ENCODE data around the gene RAPGEF3. TPM values are rescaled to one million over a fixed set of nuclear protein-coding genes. Genes with fewer than 3 reads are reported as not detected.

The RAPGEF3 gene
- total and polyA plus RNA-seq, 2 experiments from 2014 or later, result 2.1 to 2.6 TPM

- Histone ChIP-seq H3K4me1 (ENCODE audit: insufficient read depth) (peaks cover 5% of the 10 kb centered on the region), H3K4me2 (no peak overlapping the region), H3K4me3 (no peak overlapping the region), H3K27ac (no peak overlapping the region), H3K36me3 (replicated peaks; ENCODE audit: insufficient read depth, low read depth) (no peaks in the 10 kb centered on the region), H4K20me1 (ENCODE audit: insufficient read depth, poor library complexity, severe bottlenecking) (no peaks in the 10 kb centered on the region), H3K79me2 (peaks cover 28% of the 10 kb centered on the region), H2AFZ (no peak overlapping the region), H3K9me2 (replicated peaks; ENCODE audit: insufficient read depth) (no peaks in the 10 kb centered on the region), H3K9me3 (ENCODE audit: low read depth) (no peaks in the 10 kb centered on the region), H3K27me3 (no peaks in the 10 kb centered on the region)
- WGBS (ENCODE audit: low lambda C conversion rate, missing lambda C conversion rate), result 57% methylated on average over 5 of the region's 5 CpGs
- TF ChIP-seq CTCF (IDR thresholded peaks at IDR 0.05; ENCODE audit: poor library complexity) (no peak), EZH2 (IDR thresholded peaks at IDR 0.05; ENCODE audit: borderline replicate concordance) (no peak), EZH2phosphoT487 (IDR thresholded peaks at IDR 0.05; ENCODE audit: low read depth, severe bottlenecking, unreplicated experiment) (no peak)
- DNase-seq (ENCODE audit: low spot score), result no peak
Measured at GRCh38 chr12:47707905-47708543, 50.7 kb downstream of the RAPGEF3 start.

GRCh38 chr12:47707355-47707754 is 51.3 kb downstream of the RAPGEF3 start:
- Histone ChIP-seq H3K4me1 (ENCODE audit: insufficient read depth) (peaks cover 5% of the 10 kb centered on the region), H3K27me3 (no peaks in the 10 kb centered on the region), H3K4me2 (peak overlapping the region; percentile 80), H3K9me2 (replicated peaks; ENCODE audit: insufficient read depth) (no peaks in the 10 kb centered on the region), H3K79me2 (peaks cover 34% of the 10 kb centered on the region), H3K27ac (no peak overlapping the region), H3K4me3 (no peak overlapping the region), H3K9me3 (ENCODE audit: low read depth) (no peaks in the 10 kb centered on the region), H4K20me1 (ENCODE audit: insufficient read depth, poor library complexity, severe bottlenecking) (no peaks in the 10 kb centered on the region), H3K36me3 (replicated peaks; ENCODE audit: insufficient read depth, low read depth) (no peaks in the 10 kb centered on the region), H2AFZ (no peak overlapping the region)
- no peak for DNase-seq (ENCODE audit: low spot score)
- TF ChIP-seq CTCF (IDR thresholded peaks at IDR 0.05; ENCODE audit: poor library complexity) (no peak), EZH2phosphoT487 (IDR thresholded peaks at IDR 0.05; ENCODE audit: low read depth, severe bottlenecking, unreplicated experiment) (no peak), EZH2 (IDR thresholded peaks at IDR 0.05; ENCODE audit: borderline replicate concordance) (no peak)

GRCh38 chr12:47705566-47706425 is 52.9 kb downstream of the RAPGEF3 start, which contains the start of gene RPAP3:
Gene RPAP3 (minus strand): TSS chr12:47706030. CDS start chr12:47702840, 3,190 bp downstream.
- Histone ChIP-seq H3K4me3 (peak within 1 kb of the TSS; percentile 72), H2AFZ (peak within 1 kb of the TSS; percentile 83), H3K9me2 (replicated peaks; ENCODE audit: insufficient read depth) (no peaks in the 10 kb centered on the region), H3K27ac (peak within 1 kb of the TSS; percentile 92), H3K79me2 (peaks cover 48% of the 10 kb centered on the region), H3K4me1 (ENCODE audit: insufficient read depth) (peaks cover 5% of the 10 kb centered on the region), H3K9me3 (ENCODE audit: low read depth) (no peaks in the 10 kb centered on the region), H4K20me1 (ENCODE audit: insufficient read depth, poor library complexity, severe bottlenecking) (no peaks in the 10 kb centered on the region), H3K36me3 (replicated peaks; ENCODE audit: insufficient read depth, low read depth) (no peaks in the 10 kb centered on the region), H3K4me2 (peak within 1 kb of the TSS; percentile 92), H3K27me3 (no peaks in the 10 kb centered on the region)
- peak; percentile 60 for TF ChIP-seq CTCF (IDR thresholded peaks at IDR 0.05; ENCODE audit: poor library complexity)
- no peak for TF ChIP-seq EZH2 (IDR thresholded peaks at IDR 0.05; ENCODE audit: borderline replicate concordance)
- no peak for TF ChIP-seq EZH2phosphoT487 (IDR thresholded peaks at IDR 0.05; ENCODE audit: low read depth, severe bottlenecking, unreplicated experiment)
- DNase-seq (ENCODE audit: low spot score), result peak; percentile 98
- WGBS (ENCODE audit: low lambda C conversion rate, missing lambda C conversion rate), result 1% methylated on average over 14 of the region's 66 CpGs
